SK-N-DZ (cell line): ENCODE measurements around the gene FAM83C.

ENCODE experiments used
- DNase-seq: peaks from one replicate; pipeline ENCODE4 v3.0.0-alpha.2; 2015; ENCODE audit warnings: low spot score

FAM83C gene

GRCh38 chr20:35237486-35237885 lies 54.7 kb downstream of the FAM83C start:
- DNase-seq: no peak

GRCh38 chr20:35235881-35236280 lies 56.3 kb downstream of the FAM83C start:
- DNase-seq: no peak
